Tibial nerve (tissue), 4 donors: Measurements from ENCODE around the gene CYB561D1. TPM values are rescaled to one million over a fixed set of nuclear protein-coding genes. Genes with fewer than 3 reads are reported as not detected.

Experiments
- DNase-seq, 2 donors: peaks; one replicate each; pipeline ENCODE4 v3.0.0-alpha.2; 2019; ENCODE audit warnings: low spot score in 2 of 2
- H3K27ac ChIP-seq, 4 donors: fragments of 200-600 bp; sonication (generic) in 3 of 4; one replicate each; pipeline ENCODE4 v1.5.1; 2017 to 2019; ENCODE audit warnings: mild to moderate bottlenecking in 1 of 4
- H3K27me3 ChIP-seq, 2 donors: fragments of 200-600 bp; sonication (generic) in 1 of 2; one replicate each; pipeline versions ENCODE4 v1.5.1 to v1.6.0; 2017 to 2019
- H3K36me3 ChIP-seq, 3 donors: fragments of 200-600 bp; sonication (generic); one replicate each; pipeline ENCODE4 v1.5.1; 2018 to 2019
- H3K4me1 ChIP-seq, 4 donors: fragments of 200-600 bp; sonication (generic) in 3 of 4; one replicate each; pipeline ENCODE4 v1.5.1; 2017 to 2019
- H3K4me3 ChIP-seq, 4 donors: fragments of 200-600 bp; sonication (generic) in 3 of 4; one replicate each; pipeline ENCODE4 v1.5.1; 2017 to 2019; ENCODE audit warnings: mild to moderate bottlenecking in 1 of 4, moderate library complexity in 1 of 4
- H3K9me3 ChIP-seq, 4 donors: fragments of 200-600 bp; sonication (generic) in 3 of 4; one replicate each; pipeline ENCODE4 v1.5.1; 2017 to 2019
- CTCF ChIP-seq, 5 experiments: fragments of 200-600 bp in 3 of 5; fragments of 450-650 bp in 2 of 5; sonication (generic) in 3 of 5; IDR thresholded peaks; one replicate each; pipeline ENCODE4 v1.5.1; 2016 to 2019; ENCODE audit warnings: antibody characterized with exemption in 5 of 5, mild to moderate bottlenecking in 3 of 5, moderate library complexity in 2 of 5
- EP300 ChIP-seq, 2 donors: sonication (generic); formaldehyde crosslinking; IDR thresholded peaks; one replicate each; pipeline ENCODE4 v1.6.1; 2017; ENCODE audit warnings: antibody characterized with exemption in 2 of 2, mild to moderate bottlenecking in 1 of 2
- POLR2A ChIP-seq, 2 donors: fragments of 450-650 bp; IDR thresholded peaks; one replicate each; pipeline ENCODE4 v1.6.1; 2017; ENCODE audit warnings: antibody characterized with exemption in 2 of 2, mild to moderate bottlenecking in 2 of 2, moderate library complexity in 2 of 2
- WGBS, 2 donors: methylation state at CpG; one replicate each; pipeline ENCODE4 v1.1.5; 2018; 5-methylcytosine and 5-hydroxymethylcytosine counted together
- total RNA-seq, 4 donors: library from RNA; depleted of rRNA; stranded (reverse); fragments of >200 nt; gene quantifications; one replicate each; pipeline ENCODE4 v1.1.0, GENCODE V29; 2016

The CYB561D1 gene
- total RNA-seq, 4 donors from 2014 or later = 4.4 to 8.4 (median 5.6) TPM

GRCh38 chr1:109499661-109500536 is 6.0 kb downstream of the CYB561D1 start:
- WGBS, 2 donors = 67 to 69% methylated on average over 4 of the region's 4 CpGs
- no peak overlapping the region for H3K4me3 ChIP-seq
- DNase-seq = no peak
- H3K27ac ChIP-seq = peak overlapping the region in 1 of 4 donors; percentile 43
- H3K9me3 ChIP-seq = no peaks in the 10 kb centered on the region
- no peaks in the 10 kb centered on the region for H3K27me3 ChIP-seq
- TF ChIP-seq CTCF (IDR thresholded peaks at IDR 0.05) = peak in 4 of 5 experiments; percentile 10 to 35 (median 22)
- TF ChIP-seq EP300 (IDR thresholded peaks at IDR 0.05) = no peak
- no peak for TF ChIP-seq POLR2A (IDR thresholded peaks at IDR 0.05)
- peaks cover 0 to 73% (median 22%) of the 10 kb centered on the region in 4 donors for H3K4me1 ChIP-seq
- peaks cover 0 to 75% (median 0%) of the 10 kb centered on the region in 3 donors for H3K36me3 ChIP-seq

- DNase-seq = no peak
- H3K4me3 ChIP-seq = no peak overlapping the region
- peaks cover 0 to 75% (median 0%) of the 10 kb centered on the region in 3 donors for H3K36me3 ChIP-seq
- H3K27ac ChIP-seq = peak overlapping the region in 3 of 4 donors; percentile 42 to 54 (median 43)
- no peaks in the 10 kb centered on the region for H3K9me3 ChIP-seq
- peaks cover 0 to 62% (median 16%) of the 10 kb centered on the region in 4 donors for H3K4me1 ChIP-seq
- TF ChIP-seq POLR2A (IDR thresholded peaks at IDR 0.05) = no peak
- no peak for TF ChIP-seq EP300 (IDR thresholded peaks at IDR 0.05)
- no peak for TF ChIP-seq CTCF (IDR thresholded peaks at IDR 0.05)
- 23 to 28% methylated on average over 5 of the region's 5 CpGs for WGBS, 2 donors
- no peaks in the 10 kb centered on the region for H3K27me3 ChIP-seq
Measured at GRCh38 chr1:109500941-109501381, 7.1 kb downstream of the CYB561D1 start.

- Histone ChIP-seq H3K4me3 (no peak overlapping the region), H3K4me1 (peaks cover 0 to 57% (median 16%) of the 10 kb centered on the region in 4 donors), H3K27ac (peak overlapping the region in 2 of 4 donors; percentile 43 to 54), H3K9me3 (no peaks in the 10 kb centered on the region), H3K27me3 (no peaks in the 10 kb centered on the region), H3K36me3 (peaks cover 0 to 67% (median 0%) of the 10 kb centered on the region in 3 donors)
- TF ChIP-seq POLR2A (IDR thresholded peaks at IDR 0.05) = no peak
- no peak for TF ChIP-seq EP300 (IDR thresholded peaks at IDR 0.05)
- TF ChIP-seq CTCF (IDR thresholded peaks at IDR 0.05) = no peak
- 52 to 66% methylated on average over 5 of the region's 5 CpGs for WGBS, 2 donors
- no peak for DNase-seq
Measured at GRCh38 chr1:109501644-109502363, 7.9 kb downstream of the CYB561D1 start.

DNA sequence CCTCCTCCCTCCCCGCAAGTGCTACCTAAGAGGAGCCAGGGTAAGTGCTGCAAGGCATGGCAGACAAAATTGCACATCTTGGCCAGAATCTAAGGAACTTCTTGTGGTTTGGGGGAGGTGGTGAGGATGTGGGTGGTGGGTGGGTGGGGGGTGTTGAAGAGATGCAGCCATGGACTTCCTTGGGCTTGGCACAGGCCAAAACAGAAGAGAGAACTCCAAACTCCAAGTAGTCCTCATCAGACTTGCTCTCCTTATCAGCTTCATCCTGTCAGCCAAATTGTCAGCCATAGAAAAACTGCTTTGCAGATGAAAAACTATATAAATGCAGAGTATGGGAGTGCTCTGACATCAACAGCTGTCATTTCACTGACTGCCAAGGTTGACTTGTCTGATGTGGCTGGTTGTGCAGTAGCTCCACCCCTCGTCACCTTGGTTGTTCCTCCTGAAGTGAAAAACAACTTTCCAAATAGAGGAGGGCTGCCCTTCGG is 8.5 kb downstream of the CYB561D1 start:
- 86 to 92% methylated on average over 3 of the region's 3 CpGs for WGBS, 2 donors
- H3K4me1 ChIP-seq = peaks cover 0 to 57% (median 16%) of the 10 kb centered on the region in 4 donors
- TF ChIP-seq POLR2A (IDR thresholded peaks at IDR 0.05) = no peak
- no peak for TF ChIP-seq CTCF (IDR thresholded peaks at IDR 0.05)
- no peak for TF ChIP-seq EP300 (IDR thresholded peaks at IDR 0.05)
- no peaks in the 10 kb centered on the region for H3K9me3 ChIP-seq
- no peak overlapping the region for H3K4me3 ChIP-seq
- H3K36me3 ChIP-seq = peaks cover 0 to 64% (median 0%) of the 10 kb centered on the region in 3 donors
- no peak for DNase-seq
- H3K27me3 ChIP-seq = no peaks in the 10 kb centered on the region
- H3K27ac ChIP-seq = no peak overlapping the region
